MCF 10A (cell line): Measurements from ENCODE around the gene PCGF3. TPM values are rescaled to one million over a fixed set of nuclear protein-coding genes. Genes with fewer than 3 reads are reported as not detected.

Experiments
- BruUV-seq: library from RNA; stranded (reverse); fragments of 400-500 nt; replicated peaks from 2 replicates; lab custom pipeline; 2021; lab: Mats Ljungman, UMichigan
- CTCF ChIA-PET: fragments of 300-600 bp; sonication (Branson Sonifier 250); formaldehyde crosslinking; extraction: SDS; loops from one replicate; lab custom pipeline; 2021; ENCODE audit warnings: antibody characterized with exemption, inconsistent platforms; lab: Yijun Ruan, JAX
- POLR2A ChIA-PET: fragments of 300-600, 350-650 bp; sonication (Branson Sonifier 250); formaldehyde crosslinking; extraction: SDS; loops from one replicate; lab custom pipeline; 2020; ENCODE audit warnings: antibody characterized with exemption, inconsistent platforms; lab: Yijun Ruan, JAX
- DNase-seq: peaks from one replicate; pipeline ENCODE4 v3.0.0-alpha.2; 2018; ENCODE audit not compliant: unreplicated experiment
- H3K27ac Mint-ChIP-seq: one replicate; pipeline ENCODE4 v1.8.0; 2022; ENCODE audit warnings: mild to moderate bottlenecking, low read depth, mixed read lengths; ENCODE audit not compliant: unreplicated experiment
- H3K27me3 Mint-ChIP-seq: one replicate; pipeline ENCODE4 v1.8.0; 2022; ENCODE audit warnings: mixed read lengths; ENCODE audit not compliant: insufficient read depth, unreplicated experiment
- H3K36me3 Mint-ChIP-seq: one replicate; pipeline ENCODE4 v1.8.0; 2022; ENCODE audit warnings: mild to moderate bottlenecking, moderate library complexity, mixed read lengths; ENCODE audit not compliant: insufficient read depth, unreplicated experiment
- H3K4me1 Mint-ChIP-seq: one replicate; pipeline ENCODE4 v1.8.0; 2022; ENCODE audit warnings: mixed read lengths; ENCODE audit not compliant: insufficient read depth, unreplicated experiment
- H3K4me3 Mint-ChIP-seq: one replicate; pipeline ENCODE4 v1.8.0; 2022; ENCODE audit warnings: mild to moderate bottlenecking, moderate library complexity, mixed read lengths; ENCODE audit not compliant: unreplicated experiment
- H3K9me3 Mint-ChIP-seq: one replicate; pipeline ENCODE4 v1.8.0; 2022; ENCODE audit warnings: mixed read lengths; ENCODE audit not compliant: unreplicated experiment
- CTCF ChIP-seq: fragments of 200-600 bp; IDR thresholded peaks from one replicate; pipeline ENCODE4 v1.8.0; 2022; ENCODE audit warnings: antibody characterized with exemption, mild to moderate bottlenecking; ENCODE audit not compliant: unreplicated experiment
- intact Hi-C: fragments of 100-400 bp; cut with micrococcal nuclease; formaldehyde crosslinking; loops from 2 replicates; pipeline ENCODE4 v1.14.1; 2022
- total RNA-seq: library from RNA; stranded (reverse); gene quantifications from 2 replicates; pipeline ENCODE4 v1.2.3, GENCODE V29; 2022

PCGF3 gene
- total RNA-seq, 1 experiment from 2014 or later: 26.5 TPM

- DNase-seq: no peak
- ChIA-PET POLR2A (interaction anchor here (1.5 kb wide), 1 partner anchor 31 kb away, joined by 3 read pairs; no protein-coding TSS in a partner anchor), CTCF (no interaction called here)
- no peak for TF ChIP-seq CTCF
- Mint-ChIP-seq H3K27me3 (no peaks in the 10 kb centered on the region), H3K4me3 (no peak overlapping the region), H3K27ac (no peak overlapping the region), H3K9me3 (no peaks in the 10 kb centered on the region), H3K4me1 (peaks cover 18% of the 10 kb centered on the region), H3K36me3 (peaks cover 79% of the 10 kb centered on the region)
- intact Hi-C loops: no loop called here
- BruUV-seq: TSS peak; percentile 3
Observed at GRCh38 chr4:763191-763810, 57.7 kb downstream of the PCGF3 start.

GRCh38 chr4:763922-764321, 58.3 kb downstream of the PCGF3 start:
- intact Hi-C loops: no loop called here

GRCh38 chr4:764405-765169, 59.0 kb downstream of the PCGF3 start:
- no peak for DNase-seq
- no peak overlapping the region for H3K4me3 Mint-ChIP-seq
- H3K27ac Mint-ChIP-seq: no peak overlapping the region
- BruUV-seq: no TSS peak
- H3K9me3 Mint-ChIP-seq: no peaks in the 10 kb centered on the region
- peaks cover 18% of the 10 kb centered on the region for H3K4me1 Mint-ChIP-seq
- peaks cover 83% of the 10 kb centered on the region for H3K36me3 Mint-ChIP-seq
- ChIA-PET POLR2A (interaction anchor here (0.8 to 8.5 kb wide), 4 partner anchors 11 to 29 kb away, joined by 3 to 68 read pairs (median 3); no protein-coding TSS in a partner anchor), CTCF (interaction anchor here (0.5 to 0.6 kb wide), 3 partner anchors 9 to 526 kb away, joined by 3 read pairs; no protein-coding TSS in a partner anchor)
- intact Hi-C loops: loop anchor here (5.0 kb wide), 1 partner anchor 168 kb away; the partner anchor contains the start of genes GAK and TMEM175
- no peaks in the 10 kb centered on the region for H3K27me3 Mint-ChIP-seq
- TF ChIP-seq CTCF: no peak

More at GRCh38 chr4:763922-764321, 58.3 kb downstream of the PCGF3 start:
- ChIA-PET POLR2A (interaction anchor here (0.8 to 8.5 kb wide), 3 partner anchors 11 to 30 kb away, joined by 3 to 68 read pairs (median 3); no protein-coding TSS in a partner anchor), CTCF (no interaction called here)
- BruUV-seq: no TSS peak
- no peak for TF ChIP-seq CTCF
- Mint-ChIP-seq H3K4me1 (peaks cover 18% of the 10 kb centered on the region), H3K9me3 (no peaks in the 10 kb centered on the region), H3K36me3 (peaks cover 77% of the 10 kb centered on the region), H3K4me3 (no peak overlapping the region), H3K27ac (no peak overlapping the region), H3K27me3 (no peaks in the 10 kb centered on the region)
- DNase-seq: no peak

- no peak overlapping the region for H3K4me3 Mint-ChIP-seq
- TF ChIP-seq CTCF: no peak
Observed at GRCh38 chr4:766152-766515, 60.5 kb downstream of the PCGF3 start.

More at GRCh38 chr4:766152-766515, 60.5 kb downstream of the PCGF3 start:
- H3K4me1 Mint-ChIP-seq: peaks cover 18% of the 10 kb centered on the region
- intact Hi-C loops: loop anchor here (5.0 kb wide), 1 partner anchor 166 kb away; the partner anchor contains the start of genes GAK and TMEM175
- H3K36me3 Mint-ChIP-seq: peaks cover 83% of the 10 kb centered on the region
- no peaks in the 10 kb centered on the region for H3K9me3 Mint-ChIP-seq
- no TSS peak for BruUV-seq
- H3K27me3 Mint-ChIP-seq: no peaks in the 10 kb centered on the region
- H3K27ac Mint-ChIP-seq: peak overlapping the region; percentile 49
- ChIA-PET CTCF (interaction anchor here (0.6 to 1.3 kb wide), 4 partner anchors 23 to 414 kb away, joined by 3 to 6 read pairs (median 3); no protein-coding TSS in a partner anchor), POLR2A (interaction anchor here (1.0 to 8.5 kb wide), 7 partner anchors 8 to 165 kb away, joined by 3 to 68 read pairs (median 4); partner anchors contain the start of genes GAK and TMEM175)
- DNase-seq: peak; percentile 81
